ENCODE results near the gene ARID4B. TPM values are rescaled to one million over a fixed set of nuclear protein-coding genes. Genes with fewer than 3 reads are reported as not detected.

ARID4B gene
- total and polyA plus RNA-seq, 2 of the 13 experiments (the other 11 are each of a cell fraction or from before 2014, with no cell fraction given): 9.7 to 24.6 TPM

DNA sequence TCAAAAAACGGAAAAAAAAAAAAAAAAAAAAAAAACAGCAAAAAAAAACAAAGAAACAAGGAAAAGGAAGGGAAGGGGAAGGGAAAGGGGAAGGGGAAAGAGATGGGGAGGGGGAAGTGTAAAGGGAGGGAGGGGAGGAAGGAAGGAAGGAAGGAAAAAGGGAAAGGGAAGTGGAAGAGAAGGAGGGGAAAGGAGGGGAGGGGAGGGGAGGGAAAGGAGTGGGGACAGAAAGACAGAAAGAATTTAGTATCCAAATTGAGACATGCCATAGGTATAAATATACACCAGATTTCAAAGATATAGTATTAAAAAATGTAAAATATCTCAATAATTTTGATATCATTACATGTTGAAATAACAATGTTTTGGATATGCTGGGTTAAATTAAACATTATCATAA, 25.8 kb downstream of the ARID4B start:
- no peak for FAIRE-seq
- no TSS peak for BruUV-seq (replicated peaks)

More for the DNA sequence above, 25.8 kb downstream of the ARID4B start:
- H3K9ac ChIP-seq (ENCODE audit: insufficient read depth, low read depth, low read length): no peak overlapping the region
- H3K79me2 ChIP-seq (ENCODE audit: insufficient read depth, low read length): peaks cover 95% of the 10 kb centered on the region
- H3K27me3 ChIP-seq (ENCODE audit: control insufficient read depth in 1 of 2, insufficient read depth in 2 of 2, low read length in 2 of 2): no peaks in the 10 kb centered on the region
- H3K4me2 ChIP-seq (ENCODE audit: low read depth, low read length): no peak overlapping the region
- ATAC-seq (no peak), DNase-seq (ENCODE audit: low spot score) (no peak)
- H4K20me1 ChIP-seq (ENCODE audit: insufficient read depth, low read length): peaks cover 51% of the 10 kb centered on the region
- peaks cover 58% of the 10 kb centered on the region for H3K4me1 ChIP-seq (ENCODE audit: insufficient read depth, low read length)
- ChIA-PET CTCF (ENCODE audit: low intra/inter-chr PET ratio, low total read pairs) (no interaction called here), POLR2A (no interaction called here)
- 89% methylated on average over 1 of the region's 1 CpG for WGBS (ENCODE audit: low lambda C conversion rate)
- intact Hi-C loops (cut with micrococcal nuclease; ENCODE audit: unreplicated experiment) (no loop called here), in situ Hi-C loops (cut with HindIII; ENCODE audit: extremely low pct_ligation_motif_present, low pct_unique_long_range_greater_than_20kb) (no loop called here)
- H3K36me3 ChIP-seq (replicated peaks in 1 of 2; ENCODE audit: control insufficient read depth in 1 of 2, insufficient read depth in 2 of 2, low read length in 2 of 2): no peaks in the 10 kb centered on the region
- no peak for TF ChIP-seq ZSCAN22 (CRISPR knock-in tag; IDR thresholded peaks at IDR 0.05)
- peak; percentile 99 for TF ChIP-seq HNRNPK (IDR thresholded peaks at IDR 0.05; ENCODE audit: low read depth, low read length, poor library complexity, severe bottlenecking)
- TF ChIP-seq, protein P1, sequence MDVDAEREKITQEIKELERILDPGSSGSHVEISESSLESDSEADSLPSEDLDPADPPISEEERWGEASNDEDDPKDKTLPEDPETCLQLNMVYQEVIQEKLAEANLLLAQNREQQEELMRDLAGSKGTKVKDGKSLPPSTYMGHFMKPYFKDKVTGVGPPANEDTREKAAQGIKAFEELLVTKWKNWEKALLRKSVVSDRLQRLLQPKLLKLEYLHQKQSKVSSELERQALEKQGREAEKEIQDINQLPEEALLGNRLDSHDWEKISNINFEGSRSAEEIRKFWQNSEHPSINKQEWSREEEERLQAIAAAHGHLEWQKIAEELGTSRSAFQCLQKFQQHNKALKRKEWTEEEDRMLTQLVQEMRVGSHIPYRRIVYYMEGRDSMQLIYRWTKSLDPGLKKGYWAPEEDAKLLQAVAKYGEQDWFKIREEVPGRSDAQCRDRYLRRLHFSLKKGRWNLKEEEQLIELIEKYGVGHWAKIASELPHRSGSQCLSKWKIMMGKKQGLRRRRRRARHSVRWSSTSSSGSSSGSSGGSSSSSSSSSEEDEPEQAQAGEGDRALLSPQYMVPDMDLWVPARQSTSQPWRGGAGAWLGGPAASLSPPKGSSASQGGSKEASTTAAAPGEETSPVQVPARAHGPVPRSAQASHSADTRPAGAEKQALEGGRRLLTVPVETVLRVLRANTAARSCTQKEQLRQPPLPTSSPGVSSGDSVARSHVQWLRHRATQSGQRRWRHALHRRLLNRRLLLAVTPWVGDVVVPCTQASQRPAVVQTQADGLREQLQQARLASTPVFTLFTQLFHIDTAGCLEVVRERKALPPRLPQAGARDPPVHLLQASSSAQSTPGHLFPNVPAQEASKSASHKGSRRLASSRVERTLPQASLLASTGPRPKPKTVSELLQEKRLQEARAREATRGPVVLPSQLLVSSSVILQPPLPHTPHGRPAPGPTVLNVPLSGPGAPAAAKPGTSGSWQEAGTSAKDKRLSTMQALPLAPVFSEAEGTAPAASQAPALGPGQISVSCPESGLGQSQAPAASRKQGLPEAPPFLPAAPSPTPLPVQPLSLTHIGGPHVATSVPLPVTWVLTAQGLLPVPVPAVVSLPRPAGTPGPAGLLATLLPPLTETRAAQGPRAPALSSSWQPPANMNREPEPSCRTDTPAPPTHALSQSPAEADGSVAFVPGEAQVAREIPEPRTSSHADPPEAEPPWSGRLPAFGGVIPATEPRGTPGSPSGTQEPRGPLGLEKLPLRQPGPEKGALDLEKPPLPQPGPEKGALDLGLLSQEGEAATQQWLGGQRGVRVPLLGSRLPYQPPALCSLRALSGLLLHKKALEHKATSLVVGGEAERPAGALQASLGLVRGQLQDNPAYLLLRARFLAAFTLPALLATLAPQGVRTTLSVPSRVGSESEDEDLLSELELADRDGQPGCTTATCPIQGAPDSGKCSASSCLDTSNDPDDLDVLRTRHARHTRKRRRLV (CRISPR knock-in tag; IDR thresholded peaks at IDR 0.05): no peak
- TF ChIP-seq PCBP1 (IDR thresholded peaks at IDR 0.05; ENCODE audit: borderline replicate concordance, low read depth, low read length): peak; percentile 68; the same call in 1 of the 2 replicates
- H3K4me3 ChIP-seq (replicated peaks in 1 of 3; ENCODE audit: insufficient read depth in 1 of 3, low read depth in 2 of 3, low read length in 3 of 3): no peak overlapping the region
- H3K9me3 ChIP-seq (ENCODE audit: low read length): no peaks in the 10 kb centered on the region
- H3K27ac ChIP-seq (ENCODE audit: extremely low read length, insufficient read depth, low read length): no peak overlapping the region
- no peak overlapping the region for H2AFZ ChIP-seq (ENCODE audit: low read length)

Measured in HepG2 (cell line).